Raji (cell line): ENCODE data around the gene RDH11.

Experiments used
- POLR2A ChIP-seq: IDR thresholded peaks from 2 replicates; pipeline ENCODE4 v1.6.1; 2011; ENCODE audit warnings: low read depth, low read length, control low read depth; ENCODE audit not compliant: insufficient read depth

The RDH11 gene

GRCh38 chr14:67636361-67636919, 59.1 kb downstream of the RDH11 start:
- no peak for TF ChIP-seq POLR2A

- no peak for TF ChIP-seq POLR2A
Observed at GRCh38 chr14:67633451-67634147, 62.0 kb downstream of the RDH11 start.

GRCh38 chr14:67630938-67631337, 64.6 kb downstream of the RDH11 start:
- TF ChIP-seq POLR2A: no peak

- TF ChIP-seq POLR2A: no peak
Observed at GRCh38 chr14:67630186-67630585, 65.4 kb downstream of the RDH11 start.

- TF ChIP-seq POLR2A: no peak
Observed at GRCh38 chr14:67627519-67627918, 68.0 kb downstream of the RDH11 start.
